PFSK-1 (cell line): ENCODE results near the gene KRTAP13-2.

Experiments
- FOXP2 ChIP-seq: optimal IDR thresholded peaks from 2 replicates; pipeline ENCODE3; 2011; ENCODE audit warnings: borderline replicate concordance, control low read depth, inconsistent platforms; ENCODE audit not compliant: insufficient read depth; ENCODE audit errors: extremely low read length, extremely low read depth
- POLR2AphosphoS5 ChIP-seq: IDR thresholded peaks from 2 replicates; pipeline ENCODE4 v1.6.1; 2012; ENCODE audit warnings: low read depth, mild to moderate bottlenecking, control low read depth, low read length, moderate library complexity
- SIN3A ChIP-seq: IDR thresholded peaks from 2 replicates; pipeline ENCODE4 v1.6.1; 2012; ENCODE audit warnings: mild to moderate bottlenecking, low read length, moderate library complexity, borderline replicate concordance; ENCODE audit not compliant: insufficient read depth
- TAF1 ChIP-seq: IDR thresholded peaks from 2 replicates; pipeline ENCODE4 v1.6.1; 2012; ENCODE audit warnings: low read length, control low read depth, borderline replicate concordance; ENCODE audit not compliant: insufficient read depth
- TF ChIP-seq, protein P1 (sequence below), 2 experiments: IDR thresholded peaks; 2 replicates each; pipeline versions ENCODE4 v1.6.1 to v1.8.0; 2011 to 2012; ENCODE audit warnings: low read depth in 2 of 2, low read length in 2 of 2, control low read depth in 1 of 2, inconsistent platforms in 1 of 2, mild to moderate bottlenecking in 1 of 2, moderate library complexity in 1 of 2; ENCODE audit not compliant: insufficient read depth in 1 of 2

Gene KRTAP13-2

DNA sequence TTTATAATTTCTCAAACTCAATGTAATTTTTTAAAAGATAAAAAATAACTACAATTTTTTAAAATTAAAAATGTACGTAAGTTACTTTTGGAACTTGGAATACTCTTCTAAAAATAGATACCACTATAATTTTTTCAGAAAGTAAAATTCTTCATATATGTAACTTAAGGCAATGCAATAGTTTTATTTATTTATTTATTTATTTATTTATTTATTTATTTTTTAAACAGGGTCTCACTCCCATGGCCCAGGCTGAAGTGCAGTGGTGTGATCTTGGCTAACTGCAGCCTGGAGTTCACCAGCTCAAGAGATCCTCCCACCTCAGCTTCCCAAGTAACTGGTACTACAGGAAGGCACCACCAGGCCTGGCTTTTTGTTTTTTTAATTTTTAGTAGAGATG lies 20.5 kb downstream of the KRTAP13-2 start:
- no peak for TF ChIP-seq SIN3A
- TF ChIP-seq, protein P1, sequence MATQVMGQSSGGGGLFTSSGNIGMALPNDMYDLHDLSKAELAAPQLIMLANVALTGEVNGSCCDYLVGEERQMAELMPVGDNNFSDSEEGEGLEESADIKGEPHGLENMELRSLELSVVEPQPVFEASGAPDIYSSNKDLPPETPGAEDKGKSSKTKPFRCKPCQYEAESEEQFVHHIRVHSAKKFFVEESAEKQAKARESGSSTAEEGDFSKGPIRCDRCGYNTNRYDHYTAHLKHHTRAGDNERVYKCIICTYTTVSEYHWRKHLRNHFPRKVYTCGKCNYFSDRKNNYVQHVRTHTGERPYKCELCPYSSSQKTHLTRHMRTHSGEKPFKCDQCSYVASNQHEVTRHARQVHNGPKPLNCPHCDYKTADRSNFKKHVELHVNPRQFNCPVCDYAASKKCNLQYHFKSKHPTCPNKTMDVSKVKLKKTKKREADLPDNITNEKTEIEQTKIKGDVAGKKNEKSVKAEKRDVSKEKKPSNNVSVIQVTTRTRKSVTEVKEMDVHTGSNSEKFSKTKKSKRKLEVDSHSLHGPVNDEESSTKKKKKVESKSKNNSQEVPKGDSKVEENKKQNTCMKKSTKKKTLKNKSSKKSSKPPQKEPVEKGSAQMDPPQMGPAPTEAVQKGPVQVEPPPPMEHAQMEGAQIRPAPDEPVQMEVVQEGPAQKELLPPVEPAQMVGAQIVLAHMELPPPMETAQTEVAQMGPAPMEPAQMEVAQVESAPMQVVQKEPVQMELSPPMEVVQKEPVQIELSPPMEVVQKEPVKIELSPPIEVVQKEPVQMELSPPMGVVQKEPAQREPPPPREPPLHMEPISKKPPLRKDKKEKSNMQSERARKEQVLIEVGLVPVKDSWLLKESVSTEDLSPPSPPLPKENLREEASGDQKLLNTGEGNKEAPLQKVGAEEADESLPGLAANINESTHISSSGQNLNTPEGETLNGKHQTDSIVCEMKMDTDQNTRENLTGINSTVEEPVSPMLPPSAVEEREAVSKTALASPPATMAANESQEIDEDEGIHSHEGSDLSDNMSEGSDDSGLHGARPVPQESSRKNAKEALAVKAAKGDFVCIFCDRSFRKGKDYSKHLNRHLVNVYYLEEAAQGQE (IDR thresholded peaks at IDR 0.05; ENCODE audit: insufficient read depth in 1 of 2, low read depth in 2 of 2, low read length in 2 of 2): no peak
- no peak for TF ChIP-seq POLR2AphosphoS5
- no peak for TF ChIP-seq TAF1
- no peak for TF ChIP-seq FOXP2

DNA sequence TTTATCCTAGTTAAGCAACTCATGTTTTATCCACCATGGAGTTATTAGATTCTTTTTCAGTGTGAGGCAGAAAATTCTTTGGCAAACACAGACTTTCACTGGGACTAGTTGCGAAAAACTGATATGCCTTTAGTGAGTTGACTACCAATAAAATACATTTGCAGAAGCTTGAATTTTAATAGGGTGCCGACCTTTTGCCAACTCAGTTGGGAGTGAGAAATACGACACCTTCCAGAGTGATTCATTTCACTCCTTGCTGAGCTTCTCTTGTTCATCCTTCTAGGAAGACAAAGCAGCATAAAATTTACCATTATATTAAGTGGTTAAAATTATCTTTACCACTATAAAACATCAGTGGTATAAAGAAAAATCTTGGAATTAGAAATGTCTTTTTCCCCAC lies 22.5 kb downstream of the KRTAP13-2 start:
- TF ChIP-seq POLR2AphosphoS5: no peak
- no peak for TF ChIP-seq FOXP2
- no peak for TF ChIP-seq SIN3A
- no peak for TF ChIP-seq TAF1
- TF ChIP-seq, protein P1 (IDR thresholded peaks at IDR 0.05; ENCODE audit: insufficient read depth in 1 of 2, low read depth in 2 of 2, low read length in 2 of 2): no peak

DNA sequence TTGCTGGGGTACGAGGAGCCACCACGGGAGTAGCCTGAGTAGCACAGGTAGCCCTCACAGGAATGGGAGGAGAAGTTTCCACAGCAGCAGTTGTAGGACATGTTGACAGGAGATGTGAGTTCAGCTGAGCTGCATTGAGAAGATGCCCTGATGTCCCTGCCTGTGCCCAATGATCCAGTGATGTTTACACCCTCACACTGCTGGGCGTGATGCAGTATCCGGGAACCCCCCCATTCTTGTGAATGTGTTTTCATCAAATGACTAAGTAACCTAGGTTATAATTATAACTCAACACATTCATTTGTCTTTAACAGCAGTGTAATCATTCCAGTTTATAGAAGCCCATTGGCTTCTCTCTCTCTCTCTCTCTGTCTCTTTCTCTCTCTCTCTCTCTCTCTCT lies 23.6 kb downstream of the KRTAP13-2 start, which contains the start of gene KRTAP23-1:
Gene KRTAP23-1, minus strand, starts transcription at position 101 of the 400 bp plus-strand sequence. Its CDS starts 0 bp downstream, at position 101.
- TF ChIP-seq, protein P1 (IDR thresholded peaks at IDR 0.05; ENCODE audit: insufficient read depth in 1 of 2, low read depth in 2 of 2, low read length in 2 of 2): no peak
- TF ChIP-seq SIN3A: no peak
- TF ChIP-seq TAF1: no peak
- TF ChIP-seq FOXP2: no peak
- TF ChIP-seq POLR2AphosphoS5: no peak

DNA sequence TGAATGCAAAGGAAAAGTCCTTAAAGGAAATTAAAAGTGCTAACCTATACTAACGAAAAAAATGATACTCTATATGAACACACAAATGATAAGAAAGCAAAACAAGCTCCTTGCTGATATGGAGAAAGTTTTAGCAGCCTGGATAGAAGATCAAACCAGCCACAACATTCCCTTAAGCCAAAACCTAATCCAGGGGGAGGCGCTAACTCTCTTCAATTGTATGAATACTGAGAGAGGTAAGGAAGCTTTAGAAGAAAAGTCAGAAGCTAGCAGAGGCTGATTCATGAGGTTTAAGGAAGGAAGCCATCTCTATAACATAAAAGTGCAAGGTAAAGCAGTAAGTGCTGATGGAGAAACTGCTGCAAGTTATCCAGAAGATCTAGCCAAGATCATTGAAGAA lies 27.1 kb downstream of the KRTAP13-2 start:
- TF ChIP-seq TAF1 (no peak), POLR2AphosphoS5 (no peak), FOXP2 (no peak), SIN3A (no peak)
- TF ChIP-seq, protein P1 (IDR thresholded peaks at IDR 0.05; ENCODE audit: insufficient read depth in 1 of 2, low read depth in 2 of 2, low read length in 2 of 2): no peak
